ENCODE results near the gene CACNB3.

DNA sequence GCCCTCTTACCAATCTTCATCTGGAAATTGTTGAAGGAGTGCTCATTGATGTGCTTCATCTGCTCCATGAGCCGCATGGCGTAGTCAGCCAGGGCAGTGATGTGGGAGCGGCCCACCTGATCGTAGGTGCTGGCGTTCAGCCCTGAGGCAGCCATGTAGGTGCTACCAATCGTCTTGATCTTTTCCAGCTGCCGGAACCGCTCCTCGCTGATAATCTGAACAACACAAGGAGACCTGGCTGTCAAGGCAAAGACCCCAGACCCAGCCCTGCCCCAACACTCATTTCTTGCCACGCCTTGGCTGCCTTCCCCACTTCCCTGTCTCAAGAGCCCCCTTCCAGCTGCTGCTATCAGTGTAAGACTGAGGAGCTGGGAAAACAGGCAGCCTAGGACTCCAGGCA, 47.5 kb upstream of the CACNB3 start:
- TF ChIP-seq, protein P1, sequence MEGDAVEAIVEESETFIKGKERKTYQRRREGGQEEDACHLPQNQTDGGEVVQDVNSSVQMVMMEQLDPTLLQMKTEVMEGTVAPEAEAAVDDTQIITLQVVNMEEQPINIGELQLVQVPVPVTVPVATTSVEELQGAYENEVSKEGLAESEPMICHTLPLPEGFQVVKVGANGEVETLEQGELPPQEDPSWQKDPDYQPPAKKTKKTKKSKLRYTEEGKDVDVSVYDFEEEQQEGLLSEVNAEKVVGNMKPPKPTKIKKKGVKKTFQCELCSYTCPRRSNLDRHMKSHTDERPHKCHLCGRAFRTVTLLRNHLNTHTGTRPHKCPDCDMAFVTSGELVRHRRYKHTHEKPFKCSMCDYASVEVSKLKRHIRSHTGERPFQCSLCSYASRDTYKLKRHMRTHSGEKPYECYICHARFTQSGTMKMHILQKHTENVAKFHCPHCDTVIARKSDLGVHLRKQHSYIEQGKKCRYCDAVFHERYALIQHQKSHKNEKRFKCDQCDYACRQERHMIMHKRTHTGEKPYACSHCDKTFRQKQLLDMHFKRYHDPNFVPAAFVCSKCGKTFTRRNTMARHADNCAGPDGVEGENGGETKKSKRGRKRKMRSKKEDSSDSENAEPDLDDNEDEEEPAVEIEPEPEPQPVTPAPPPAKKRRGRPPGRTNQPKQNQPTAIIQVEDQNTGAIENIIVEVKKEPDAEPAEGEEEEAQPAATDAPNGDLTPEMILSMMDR (IDR thresholded peaks at IDR 0.05): no peak
- no peak for TF ChIP-seq POLR2A (IDR thresholded peaks at IDR 0.05)
